H9 (cell line): Measurements from ENCODE around the gene OR10H4. TPM values are rescaled to one million over a fixed set of nuclear protein-coding genes. Genes with fewer than 3 reads are reported as not detected.

ENCODE experiments used
- DNase-seq: peaks from one replicate; pipeline ENCODE4 v3.0.0-alpha.2; 2017
- H2AFZ ChIP-seq: one replicate; pipeline ENCODE4 v1.6.1; 2013; ENCODE audit warnings: mild to moderate bottlenecking, low read length, control low read depth, moderate library complexity
- H2AK5ac ChIP-seq: 2 replicates; pipeline ENCODE4 v1.6.1; 2013; ENCODE audit warnings: low read length, control low read depth, mixed read lengths; ENCODE audit not compliant: insufficient read length
- H2BK120ac ChIP-seq: one replicate; pipeline ENCODE4 v1.6.1; 2013; ENCODE audit warnings: low read depth, mild to moderate bottlenecking, low read length, control low read depth, inconsistent platforms; ENCODE audit not compliant: poor library complexity, severe bottlenecking
- H2BK12ac ChIP-seq: 2 replicates; pipeline ENCODE4 v1.6.1; 2013; ENCODE audit warnings: low read length, control low read depth, mixed read lengths, low read depth; ENCODE audit not compliant: insufficient read length
- H2BK15ac ChIP-seq: 2 replicates; pipeline ENCODE4 v1.6.1; 2013; ENCODE audit warnings: low read depth, low read length, control low read depth
- H2BK20ac ChIP-seq: one replicate; pipeline ENCODE4 v1.6.1; 2013; ENCODE audit warnings: low read depth, mild to moderate bottlenecking, low read length, control low read depth, inconsistent platforms; ENCODE audit not compliant: poor library complexity, severe bottlenecking
- H2BK5ac ChIP-seq: 2 replicates; pipeline ENCODE4 v1.6.1; 2013; ENCODE audit warnings: low read length, control low read depth, mixed read lengths; ENCODE audit not compliant: insufficient read length
- H3K14ac ChIP-seq: 2 replicates; pipeline ENCODE4 v1.6.1; 2013; ENCODE audit warnings: low read length, control low read depth; ENCODE audit not compliant: insufficient read depth
- H3K18ac ChIP-seq: 2 replicates; pipeline ENCODE4 v1.6.1; 2013; ENCODE audit warnings: low read depth, mild to moderate bottlenecking, mixed read lengths, low read length, control low read depth; ENCODE audit not compliant: insufficient read length
- H3K23ac ChIP-seq: 2 replicates; pipeline ENCODE4 v1.6.1; 2013; ENCODE audit warnings: low read length, control low read depth, mixed read lengths, low read depth; ENCODE audit not compliant: insufficient read length
- H3K23me2 ChIP-seq: 2 replicates; pipeline ENCODE4 v1.6.1; 2013; ENCODE audit warnings: low read depth, mild to moderate bottlenecking, mixed read lengths, low read length, control low read depth; ENCODE audit not compliant: insufficient read length, poor library complexity, severe bottlenecking
- H3K27ac ChIP-seq: 2 replicates; pipeline ENCODE4 v1.5.1; 2013; ENCODE audit warnings: low read length, control low read depth, mixed read lengths, low read depth; ENCODE audit not compliant: insufficient read length
- H3K27me3 ChIP-seq: 2 replicates; pipeline ENCODE4 v1.6.1; 2013; ENCODE audit warnings: low read length, control low read depth, inconsistent platforms; ENCODE audit not compliant: insufficient read depth
- H3K4ac ChIP-seq: 2 replicates; pipeline ENCODE4 v1.6.1; 2013; ENCODE audit warnings: low read depth, mild to moderate bottlenecking, control low read depth, inconsistent platforms, low read length, moderate library complexity
- H3K4me1 ChIP-seq: 2 replicates; pipeline ENCODE4 v1.6.1; 2013; ENCODE audit warnings: low read length, control low read depth, inconsistent platforms; ENCODE audit not compliant: insufficient read depth
- H3K4me2 ChIP-seq: 2 replicates; pipeline ENCODE4 v1.6.1; 2013; ENCODE audit warnings: low read length, control low read depth, mixed read lengths; ENCODE audit not compliant: insufficient read length, insufficient read depth
- H3K56ac ChIP-seq: 2 replicates; pipeline ENCODE4 v1.6.1; 2013; ENCODE audit warnings: low read depth, mild to moderate bottlenecking, mixed read lengths, low read length, control low read depth; ENCODE audit not compliant: insufficient read length
- H3K79me1 ChIP-seq: 2 replicates; pipeline ENCODE4 v1.6.1; 2013; ENCODE audit warnings: low read depth, mild to moderate bottlenecking, moderate library complexity, low read length, control low read depth, inconsistent platforms; ENCODE audit not compliant: insufficient read depth, poor library complexity, severe bottlenecking
- H3K79me2 ChIP-seq: 2 replicates; pipeline ENCODE4 v1.6.1; 2013; ENCODE audit warnings: low read length, control low read depth, inconsistent platforms; ENCODE audit not compliant: insufficient read depth
- H3K9ac ChIP-seq: 2 replicates; pipeline ENCODE4 v1.6.1; 2013; ENCODE audit warnings: low read length, control low read depth, mixed read lengths; ENCODE audit not compliant: insufficient read length; ENCODE audit errors: extremely low read depth
- H3K9me3 ChIP-seq: one replicate; pipeline ENCODE4 v1.6.1; 2013; ENCODE audit warnings: low read depth, low read length, inconsistent platforms; ENCODE audit not compliant: control insufficient read depth
- H3T11ph ChIP-seq: one replicate; pipeline ENCODE4 v1.6.1; 2013; ENCODE audit warnings: mild to moderate bottlenecking, low read length, control low read depth, inconsistent platforms
- H4K20me1 ChIP-seq: one replicate; pipeline ENCODE4 v1.6.1; 2013; ENCODE audit not compliant: control insufficient read depth, insufficient read length, insufficient read depth
- H4K5ac ChIP-seq: 2 replicates; pipeline ENCODE4 v1.6.1; 2013; ENCODE audit warnings: low read depth, mild to moderate bottlenecking, mixed read lengths, low read length, control low read depth; ENCODE audit not compliant: insufficient read length
- H4K8ac ChIP-seq: replicated peaks from 2 replicates; pipeline ENCODE4 v1.6.1; 2013; ENCODE audit warnings: low read length, control low read depth, mixed read lengths, low read depth; ENCODE audit not compliant: insufficient read length
- H4K91ac ChIP-seq: 2 replicates; pipeline ENCODE4 v1.6.1; 2013; ENCODE audit warnings: low read depth, mild to moderate bottlenecking, moderate library complexity, mixed read lengths, low read length, control low read depth; ENCODE audit not compliant: insufficient read length
- H3K27ac Mint-ChIP-seq, 3 experiments: 2 replicates in 2 of 3; 3 replicates in 1 of 3; pipeline ENCODE4 v1.8.0; 2020 to 2021; ENCODE audit warnings: mixed read lengths in 3 of 3, mild to moderate bottlenecking in 1 of 3, moderate library complexity in 1 of 3
- H3K27me3 Mint-ChIP-seq: 2 replicates; pipeline ENCODE4 v1.8.0; 2021; ENCODE audit warnings: low read depth, mild to moderate bottlenecking, moderate library complexity, mixed read lengths
- H3K36me3 Mint-ChIP-seq, 3 experiments: 2 replicates in 2 of 3; 3 replicates in 1 of 3; pipeline ENCODE4 v1.8.0; 2020 to 2021; ENCODE audit warnings: low read depth in 3 of 3, mixed read lengths in 3 of 3; ENCODE audit not compliant: insufficient read depth in 1 of 3
- H3K4me1 Mint-ChIP-seq, 2 experiments: 2 replicates each; pipeline ENCODE4 v1.8.0; 2020; ENCODE audit warnings: mixed read lengths in 2 of 2
- H3K4me3 Mint-ChIP-seq, 2 experiments: 2 replicates in 1 of 2; 3 replicates in 1 of 2; pipeline ENCODE4 v1.8.0; 2020 to 2021; ENCODE audit warnings: mild to moderate bottlenecking in 2 of 2, mixed read lengths in 2 of 2, moderate library complexity in 1 of 2
- H3K9me3 Mint-ChIP-seq, 2 experiments: 2 replicates in 1 of 2; 3 replicates in 1 of 2; pipeline ENCODE4 v1.8.0; 2020; ENCODE audit warnings: mild to moderate bottlenecking in 2 of 2, mixed read lengths in 2 of 2, moderate library complexity in 1 of 2
- CTCF ChIP-seq: fragments of 200-600 bp; sonication (generic); conservative IDR thresholded peaks from 3 replicates; pipeline ENCODE4 v1.8.0; 2021; ENCODE audit warnings: antibody characterized with exemption, mild to moderate bottlenecking
- WGBS: extraction: QIAGEN DNeasy Blood & Tissue Kit; methylation state at CpG from one replicate; pipeline ENCODE4 v1.1.7; 2013; ENCODE audit warnings: missing lambda C conversion rate, low lambda C conversion rate, mixed read lengths; ENCODE audit not compliant: insufficient read length; ENCODE audit errors: extremely low coverage; 5-methylcytosine and 5-hydroxymethylcytosine counted together
- total RNA-seq: library from RNA; stranded (reverse); gene quantifications from 2 replicates; pipeline ENCODE4 v1.2.1, GENCODE V29; 2021

OR10H4 gene
- total RNA-seq, 1 experiment from 2014 or later = not detected

- Mint-ChIP-seq H3K27me3 (peaks cover 3% of the 10 kb centered on the region), H3K4me1 (no peaks in the 10 kb centered on the region), H3K4me3 (no peak overlapping the region), H3K36me3 (peaks cover 13 to 44% (median 23%) of the 10 kb centered on the region in 3 experiments), H3K9me3 (peaks cover 98% of the 10 kb centered on the region in 2 experiments), H3K27ac (no peak overlapping the region)
- H4K8ac ChIP-seq = no peak overlapping the region
- no peak overlapping the region for H3T11ph ChIP-seq
- H3K79me2 ChIP-seq = no peaks in the 10 kb centered on the region
- no CpG with 5 or more reads among the region's 1 CpG for WGBS
- H3K27me3 ChIP-seq = no peaks in the 10 kb centered on the region
- H3K18ac ChIP-seq = no peak overlapping the region
- H3K56ac ChIP-seq = no peak overlapping the region
- no peak overlapping the region for H2AK5ac ChIP-seq
- no peak overlapping the region for H2BK20ac ChIP-seq
- no peak overlapping the region for H3K9ac ChIP-seq
- no peaks in the 10 kb centered on the region for H3K79me1 ChIP-seq
- no peak overlapping the region for H4K5ac ChIP-seq
- H4K91ac ChIP-seq = no peak overlapping the region
- H4K20me1 ChIP-seq = no peaks in the 10 kb centered on the region
- no peaks in the 10 kb centered on the region for H3K23me2 ChIP-seq
- no peak overlapping the region for H3K23ac ChIP-seq
- H2AFZ ChIP-seq = no peak overlapping the region
- H2BK120ac ChIP-seq = no peak overlapping the region
- H3K4me1 ChIP-seq = no peaks in the 10 kb centered on the region
- H3K9me3 ChIP-seq = peaks cover 96% of the 10 kb centered on the region
- no peak for TF ChIP-seq CTCF
- H3K4ac ChIP-seq = no peak overlapping the region
- H2BK12ac ChIP-seq = no peak overlapping the region
- H3K27ac ChIP-seq = no peak overlapping the region
- no peak overlapping the region for H3K14ac ChIP-seq
- H2BK15ac ChIP-seq = no peak overlapping the region
- no peak overlapping the region for H3K4me2 ChIP-seq
- DNase-seq = no peak
- no peak overlapping the region for H2BK5ac ChIP-seq
Observed at GRCh38 chr19:15926484-15926883, 22.3 kb upstream of the OR10H4 start.
